Measurements from ENCODE around the gene COQ10A.
"Not testable (repeated sequence)": the region's sequence is repeated elsewhere in the genome, so short reads cannot be mapped to it uniquely, and the experiment has no call there.

COQ10A gene

GRCh38 chr12:56280849-56281248 lies 14.1 kb downstream of the COQ10A start:
- no peak for DNase-seq (ENCODE audit: low spot score)

DNA sequence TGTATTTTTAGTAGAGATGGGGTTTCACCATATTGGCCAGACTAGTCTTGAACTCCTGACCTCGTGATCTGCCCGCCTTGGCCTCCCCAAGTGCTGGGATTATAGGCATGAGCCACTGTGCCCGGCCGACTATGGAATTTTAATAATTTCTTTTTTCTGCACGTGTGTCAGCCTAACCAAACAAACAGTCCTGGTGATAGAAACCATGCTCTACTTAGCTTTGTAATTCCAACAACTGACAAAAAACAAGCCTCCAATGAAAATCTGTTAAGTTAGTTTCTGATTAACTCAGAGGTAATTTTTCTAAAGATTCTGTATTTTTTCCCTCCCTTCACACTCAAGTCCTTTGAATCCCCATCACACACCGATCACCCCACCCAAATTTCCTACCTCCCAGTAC lies 15.3 kb downstream of the COQ10A start:
- no peak for DNase-seq (ENCODE audit: low spot score)

- no peak for DNase-seq (ENCODE audit: low spot score)
Observed at GRCh38 chr12:56282579-56282978, 15.8 kb downstream of the COQ10A start.

DNA sequence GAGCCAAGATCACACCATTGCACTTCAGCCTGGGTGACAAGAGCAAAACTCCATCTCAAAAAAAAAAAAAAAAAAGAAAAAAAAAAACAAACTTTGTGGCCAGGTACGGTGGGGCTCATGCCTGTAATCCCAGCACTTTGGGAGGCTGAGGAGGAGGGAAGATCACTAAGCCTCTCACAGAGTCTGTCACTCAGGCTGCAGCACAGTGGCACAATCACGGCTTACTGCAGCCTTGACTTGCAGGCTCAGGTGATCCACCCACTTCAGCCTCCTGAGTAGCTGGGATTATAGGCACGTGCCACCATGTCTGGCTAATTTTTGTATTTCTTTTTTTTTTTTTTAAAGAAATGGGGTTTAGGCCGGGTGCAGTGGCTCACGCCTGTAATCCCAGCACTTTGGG lies 17.5 kb downstream of the COQ10A start:
- DNase-seq (ENCODE audit: low spot score), result not testable (repeated sequence)

- no peak for DNase-seq (ENCODE audit: low spot score)
Observed at GRCh38 chr12:56286044-56286830, 19.5 kb downstream of the COQ10A start.

GRCh38 chr12:56288705-56289387 lies 22.1 kb downstream of the COQ10A start:
- no peak for DNase-seq (ENCODE audit: low spot score)

- no peak for DNase-seq (ENCODE audit: low spot score)
Observed at GRCh38 chr12:56293795-56294194, 27.1 kb downstream of the COQ10A start.

DNA sequence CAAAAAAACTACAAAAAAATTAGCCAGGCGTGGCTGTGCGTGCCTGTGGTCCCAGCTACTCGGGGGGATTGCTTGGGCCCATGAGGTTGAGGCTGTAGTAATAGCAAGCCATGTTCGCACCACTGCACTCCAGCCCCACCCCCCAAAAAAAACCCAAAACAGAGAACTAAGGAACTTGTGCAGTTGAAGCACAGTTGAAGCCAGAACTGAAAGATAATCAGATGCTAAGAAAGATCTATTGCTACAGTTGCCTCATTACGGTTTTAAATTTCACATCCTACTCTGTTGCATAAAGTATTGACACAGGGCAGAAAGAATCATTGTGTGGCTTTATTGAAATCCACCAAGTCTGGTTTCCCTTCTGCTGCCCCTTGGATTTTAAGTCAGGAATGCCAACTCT lies 29.6 kb downstream of the COQ10A start:
- no peak for DNase-seq (ENCODE audit: low spot score)

DNA sequence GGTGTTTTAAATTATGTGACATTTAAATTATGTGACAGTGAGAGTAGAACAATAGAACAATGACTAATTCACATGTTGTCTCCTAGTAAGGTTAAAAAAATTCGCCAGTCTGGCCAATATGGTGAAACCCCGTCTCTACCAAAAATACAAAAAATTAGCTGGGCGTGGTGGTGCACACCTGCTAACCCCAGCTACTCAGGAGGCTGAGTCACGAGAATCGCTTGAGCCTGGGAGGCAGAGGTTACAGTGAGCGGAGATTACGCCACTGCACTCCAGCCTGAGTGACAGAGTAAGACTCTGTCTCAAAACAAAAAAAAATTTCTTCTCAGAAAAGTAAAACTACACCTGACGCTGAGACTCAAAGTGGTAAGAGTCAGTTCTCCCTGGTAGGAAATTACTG lies 30.7 kb downstream of the COQ10A start:
- no peak for DNase-seq (ENCODE audit: low spot score)

- no peak for DNase-seq (ENCODE audit: low spot score)
Observed at GRCh38 chr12:56298828-56299227, 32.1 kb downstream of the COQ10A start.

- DNase-seq (ENCODE audit: low spot score), result no peak
Observed at GRCh38 chr12:56299308-56299852, 32.6 kb downstream of the COQ10A start.

DNA sequence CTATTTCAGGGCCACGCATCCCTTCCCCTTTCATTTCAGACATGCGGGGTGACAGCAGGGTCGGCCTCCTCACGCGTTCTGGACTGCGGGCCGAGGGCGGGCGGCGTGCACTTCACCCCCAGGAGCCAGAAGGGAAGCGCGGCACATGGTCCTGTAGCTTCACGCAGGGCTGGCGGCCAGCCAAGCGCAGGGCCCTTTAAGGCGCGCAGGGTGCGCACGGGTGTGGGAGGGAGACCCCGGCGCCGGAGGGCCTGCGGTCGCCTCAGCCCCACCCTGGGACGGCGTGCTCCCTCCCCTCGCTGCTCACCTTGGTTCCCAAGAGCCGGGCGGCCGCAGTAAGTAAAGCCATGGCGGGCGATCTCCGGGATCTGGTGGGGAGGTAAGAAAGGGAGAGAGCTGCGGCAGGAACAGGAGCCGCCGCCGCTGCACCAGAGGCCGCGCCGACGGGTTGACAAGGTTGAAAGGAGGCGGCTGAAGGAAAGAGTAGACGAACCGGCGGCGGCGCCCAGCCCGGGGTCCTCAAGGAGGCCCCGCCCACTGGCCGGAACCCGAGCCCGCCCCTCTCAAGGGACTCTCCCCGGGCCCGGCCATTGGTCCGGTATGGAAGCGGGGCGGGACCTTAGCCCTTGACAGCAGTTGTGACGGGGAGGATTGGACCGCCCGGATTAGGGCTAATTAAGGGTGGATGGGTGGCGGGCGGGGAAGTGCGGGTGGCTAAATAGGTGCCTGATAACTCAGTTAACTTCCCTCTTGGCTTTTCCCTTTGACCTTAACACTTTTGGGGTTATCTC lies 33.3 kb downstream of the COQ10A start, which contains the start of gene CS:
Gene CS, minus strand, starts transcription at position 478 of the 791 bp plus-strand sequence. Its CDS starts 129 bp downstream, at position 349.
- peak; percentile 99 for DNase-seq (ENCODE audit: low spot score)

- peak; percentile 8 for DNase-seq (ENCODE audit: low spot score)
Observed at GRCh38 chr12:56300644-56301464, 34.1 kb downstream of the COQ10A start.

DNA sequence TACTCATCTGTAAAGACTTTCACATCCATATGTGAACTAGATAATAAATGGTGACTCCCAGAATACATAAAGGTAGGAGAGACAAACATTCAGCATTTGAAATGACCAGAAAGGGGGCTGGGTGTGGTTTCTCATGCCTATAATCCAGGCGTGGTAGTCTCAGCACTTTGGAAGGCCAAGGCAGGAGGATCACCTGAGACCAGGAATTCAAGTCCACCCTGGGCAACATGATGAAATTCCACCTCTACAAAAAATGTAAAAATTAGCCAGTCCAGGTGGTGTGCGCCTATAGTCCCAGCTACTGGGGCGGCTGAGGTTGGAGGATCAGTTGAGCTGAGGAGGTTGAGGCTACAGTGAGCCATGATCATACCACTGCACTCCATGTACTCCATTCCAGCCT lies 37.5 kb downstream of the COQ10A start:
- DNase-seq (ENCODE audit: low spot score), result no peak

GRCh38 chr12:56304872-56305590 lies 38.3 kb downstream of the COQ10A start:
- no peak for DNase-seq (ENCODE audit: low spot score)

- DNase-seq (ENCODE audit: low spot score), result no peak
Observed at GRCh38 chr12:56307221-56307965, 40.7 kb downstream of the COQ10A start.

DNA sequence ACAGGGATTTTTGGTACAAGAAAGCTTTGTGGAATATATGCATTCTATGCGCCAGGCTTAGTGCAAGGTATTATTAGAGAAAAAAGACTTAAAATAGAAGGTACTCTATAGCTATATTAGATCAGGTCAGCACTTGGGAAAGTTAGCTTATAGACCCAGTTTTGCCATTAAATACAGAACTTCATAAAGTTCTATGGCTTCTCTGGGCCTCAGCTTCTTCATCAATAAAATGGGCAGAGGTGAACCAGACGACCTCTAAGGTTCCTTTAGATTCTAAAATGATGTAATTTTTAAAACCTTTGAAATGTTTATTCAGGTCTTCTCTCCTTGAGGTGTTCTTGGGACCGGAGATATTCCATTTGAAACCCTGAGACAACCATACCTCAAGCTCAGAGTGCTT lies 42.0 kb downstream of the COQ10A start:
- no peak for DNase-seq (ENCODE audit: low spot score)

DNA sequence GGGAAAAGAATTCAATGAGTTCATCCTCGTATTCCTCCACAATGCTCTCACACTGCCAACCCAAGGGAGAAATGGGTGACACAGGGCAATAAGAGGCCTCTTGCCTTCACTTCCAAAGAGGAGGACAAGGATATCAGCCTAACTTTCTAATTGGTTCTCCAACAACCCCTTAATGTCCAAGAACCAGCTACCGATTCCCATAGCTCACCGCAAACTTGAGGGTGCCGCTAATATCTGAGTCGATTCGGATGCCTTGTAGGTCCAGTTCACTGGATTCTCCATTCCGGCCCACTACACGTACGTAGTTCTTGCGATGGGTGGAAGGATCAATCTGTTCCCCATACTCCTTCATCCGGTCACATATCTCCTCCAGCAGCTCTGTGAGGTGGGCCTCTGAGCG lies 44.3 kb downstream of the COQ10A start:
- no peak for DNase-seq (ENCODE audit: low spot score)

GRCh38 chr12:56315249-56315621 lies 48.5 kb downstream of the COQ10A start:
- peak; percentile 66 for DNase-seq (ENCODE audit: low spot score)

Measured in Ammon's horn (tissue), 1 donor.